IPS-18c (cell line): ENCODE results near the gene CORO2B.

Experiments
- H3K4me3 ChIP-seq: 2 replicates; pipeline ENCODE4 v1.7.0; 2013; ENCODE audit warnings: low read depth, mild to moderate bottlenecking, low read length, moderate library complexity; ENCODE audit not compliant: insufficient read depth
- H3K9me3 ChIP-seq: one replicate; pipeline ENCODE4 v1.6.1; 2013; ENCODE audit warnings: mild to moderate bottlenecking, low read length, moderate library complexity; ENCODE audit not compliant: control insufficient read depth, insufficient read depth

Gene CORO2B

GRCh38 chr15:68683026-68683425, 104.2 kb downstream of the CORO2B start:
- no peaks in the 10 kb centered on the region for H3K9me3 ChIP-seq
- H3K4me3 ChIP-seq = no peak overlapping the region

- H3K4me3 ChIP-seq = no peak overlapping the region
- no peaks in the 10 kb centered on the region for H3K9me3 ChIP-seq
These were observed 104.8 kb downstream of the CORO2B start for GRCh38 chr15:68683551-68683950.

- Histone ChIP-seq H3K9me3 (no peaks in the 10 kb centered on the region), H3K4me3 (no peak overlapping the region)
These were observed 105.7 kb downstream of the CORO2B start for GRCh38 chr15:68684476-68684875.

DNA sequence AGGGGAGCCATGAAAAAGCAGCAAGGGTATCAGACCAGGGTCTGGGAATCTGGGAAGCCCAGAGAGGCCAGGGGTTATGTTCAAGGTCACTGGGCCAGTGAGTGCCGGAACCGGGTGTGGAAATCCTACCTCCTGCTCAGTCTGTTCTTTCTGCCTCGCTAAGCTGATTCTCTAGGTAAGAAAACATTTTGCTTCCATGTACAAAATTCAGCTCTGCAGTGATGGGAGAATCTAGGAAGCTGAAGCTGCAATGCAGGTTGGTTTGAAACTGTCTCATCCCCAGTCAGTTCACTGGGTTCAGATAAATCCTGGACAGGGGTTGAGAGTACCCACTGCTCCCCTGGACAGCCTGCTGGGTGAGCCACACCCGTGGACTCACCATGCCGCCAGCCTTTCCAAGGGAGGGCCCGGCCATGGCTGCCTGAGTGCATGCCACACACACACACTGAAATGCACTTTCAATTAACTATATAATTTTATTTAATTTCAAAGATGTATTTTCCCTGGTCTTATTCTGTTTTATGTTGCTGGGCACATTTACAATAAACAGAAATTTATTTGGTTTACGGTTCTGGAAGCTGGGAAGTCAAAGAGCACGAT, 108.4 kb downstream of the CORO2B start:
- Histone ChIP-seq H3K9me3 (no peaks in the 10 kb centered on the region), H3K4me3 (no peak overlapping the region)

- no peak overlapping the region for H3K4me3 ChIP-seq
- H3K9me3 ChIP-seq = no peaks in the 10 kb centered on the region
These were observed 112.9 kb downstream of the CORO2B start for GRCh38 chr15:68691705-68692104.

DNA sequence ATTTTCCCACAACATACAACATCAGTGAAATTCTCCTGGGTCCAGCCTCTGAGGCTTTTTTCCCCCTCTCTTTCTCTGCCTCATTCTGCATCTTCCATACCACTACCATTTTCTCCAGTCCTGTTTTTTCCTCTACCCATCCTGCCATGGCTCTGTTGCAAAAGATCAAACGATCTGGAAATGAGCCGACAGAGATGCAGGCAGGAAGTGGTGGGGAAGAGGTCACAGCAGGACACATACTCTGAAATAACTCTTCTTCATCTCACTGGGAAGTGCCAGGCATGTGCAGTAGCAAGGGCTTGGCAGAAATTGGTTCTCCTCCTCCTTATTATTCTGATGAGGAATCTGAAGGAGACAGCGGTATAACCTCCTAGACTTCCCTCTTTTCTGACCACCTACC, 114.3 kb downstream of the CORO2B start:
- Histone ChIP-seq H3K9me3 (no peaks in the 10 kb centered on the region), H3K4me3 (no peak overlapping the region)

DNA sequence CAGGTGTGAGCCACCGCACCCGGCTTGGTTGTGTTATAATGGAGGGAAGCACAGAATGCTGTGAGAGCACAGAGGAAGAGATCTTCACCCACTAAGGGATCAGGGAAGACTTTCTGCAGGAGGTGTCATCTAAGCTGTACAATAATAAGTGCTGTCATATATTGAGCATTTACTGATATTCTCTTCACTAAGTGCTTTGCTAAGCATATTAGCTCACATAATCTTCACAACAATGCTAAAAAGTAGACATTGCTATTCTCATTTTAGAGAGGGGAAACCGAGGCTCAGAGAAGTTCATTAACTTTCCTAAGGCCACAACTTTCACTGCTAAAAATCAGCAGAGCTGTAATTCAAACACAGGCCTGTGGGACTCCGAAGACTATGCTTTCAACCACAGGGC, 115.3 kb downstream of the CORO2B start:
- H3K9me3 ChIP-seq = no peaks in the 10 kb centered on the region
- no peak overlapping the region for H3K4me3 ChIP-seq

- Histone ChIP-seq H3K4me3 (no peak overlapping the region), H3K9me3 (no peaks in the 10 kb centered on the region)
These were observed 116.3 kb downstream of the CORO2B start for GRCh38 chr15:68695061-68695595.

DNA sequence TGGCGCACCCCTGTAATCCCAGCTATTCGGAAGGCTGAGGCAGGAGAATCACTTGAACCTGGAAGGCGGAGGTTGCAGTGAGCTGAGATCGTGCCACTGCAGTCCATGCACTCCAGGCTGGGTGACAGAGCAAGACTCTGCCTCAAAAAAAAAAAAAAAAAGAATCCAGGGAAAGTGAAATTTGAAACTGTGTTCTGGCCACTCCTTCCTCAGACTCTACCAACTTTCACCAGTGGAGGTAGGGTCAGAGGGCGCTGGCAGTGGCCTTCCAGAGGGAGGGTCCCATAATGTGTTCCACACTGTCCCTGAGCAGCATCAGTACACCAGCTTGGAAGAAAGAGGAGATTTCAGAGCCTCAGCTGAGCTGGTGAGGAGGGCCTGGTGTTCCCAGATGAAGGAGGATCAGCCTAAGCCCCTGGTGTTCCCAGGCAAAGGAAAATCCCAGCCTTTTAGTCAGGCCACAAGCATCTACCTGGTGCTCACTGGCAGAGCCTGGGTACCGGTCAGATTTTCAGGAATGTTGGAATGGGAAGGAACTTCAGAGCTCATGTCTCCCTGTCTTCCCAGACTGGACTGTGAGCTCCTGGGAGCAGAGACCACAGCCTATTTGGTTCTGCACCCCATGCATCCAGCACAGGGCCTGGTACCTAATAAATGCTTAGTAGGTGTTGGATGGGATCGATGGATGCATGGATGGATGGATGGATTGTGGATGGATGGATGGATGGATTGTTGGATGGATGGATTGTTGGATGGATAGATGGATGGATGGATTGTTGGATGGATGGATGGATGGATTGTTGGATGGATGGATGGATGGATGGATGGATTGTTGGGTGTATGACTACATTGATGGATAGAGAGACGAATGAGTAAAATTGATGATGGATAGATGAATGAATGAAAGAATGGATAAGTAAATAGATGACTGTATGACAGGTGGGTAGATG, 117.9 kb downstream of the CORO2B start:
- H3K4me3 ChIP-seq = no peak overlapping the region
- H3K9me3 ChIP-seq = no peaks in the 10 kb centered on the region

- Histone ChIP-seq H3K4me3 (no peak overlapping the region), H3K9me3 (no peaks in the 10 kb centered on the region)
These were observed 119.2 kb downstream of the CORO2B start for GRCh38 chr15:68697711-68698690.

- no peaks in the 10 kb centered on the region for H3K9me3 ChIP-seq
- H3K4me3 ChIP-seq = no peak overlapping the region
These were observed 119.9 kb downstream of the CORO2B start for GRCh38 chr15:68698708-68699107.

DNA sequence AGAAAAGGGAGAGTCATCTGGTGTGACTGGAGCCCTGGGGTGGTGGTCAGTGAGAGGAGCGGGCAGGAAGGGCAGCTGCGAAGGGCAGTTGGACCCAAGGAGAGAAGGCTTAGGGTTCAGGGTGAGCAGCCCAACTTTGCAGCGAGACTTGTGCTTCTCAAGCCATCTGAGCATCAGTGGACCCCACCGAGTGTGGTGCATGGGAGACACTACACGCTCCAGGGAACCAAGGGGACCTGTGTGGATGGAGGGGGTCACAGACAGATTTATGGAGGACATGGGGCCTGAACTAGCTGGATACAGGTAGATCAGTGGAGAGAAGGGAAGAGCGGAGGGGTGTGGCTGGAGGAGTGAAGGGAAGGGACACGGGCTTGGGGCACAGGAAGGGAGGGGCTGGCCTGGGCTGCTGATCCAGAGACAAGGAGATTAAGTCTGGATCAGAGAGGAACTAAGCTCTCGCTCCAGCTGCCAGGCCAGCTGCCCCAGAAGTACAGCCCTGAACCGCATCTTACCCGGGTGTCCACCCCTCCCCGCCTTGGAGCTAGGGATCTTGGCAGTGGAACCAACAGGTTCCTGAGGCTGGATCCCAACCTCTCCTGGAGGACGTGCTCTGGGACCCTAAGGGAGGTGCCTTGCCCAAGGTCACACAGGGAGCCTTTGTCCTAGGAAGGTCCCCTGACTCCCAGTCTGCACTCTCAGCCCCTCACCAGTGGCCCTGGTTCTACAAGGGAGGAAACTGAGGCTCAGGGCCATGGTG, 120.5 kb downstream of the CORO2B start:
- Histone ChIP-seq H3K9me3 (no peaks in the 10 kb centered on the region), H3K4me3 (no peak overlapping the region)

GRCh38 chr15:68699881-68700454, 121.2 kb downstream of the CORO2B start:
- H3K9me3 ChIP-seq = no peaks in the 10 kb centered on the region
- H3K4me3 ChIP-seq = no peak overlapping the region

DNA sequence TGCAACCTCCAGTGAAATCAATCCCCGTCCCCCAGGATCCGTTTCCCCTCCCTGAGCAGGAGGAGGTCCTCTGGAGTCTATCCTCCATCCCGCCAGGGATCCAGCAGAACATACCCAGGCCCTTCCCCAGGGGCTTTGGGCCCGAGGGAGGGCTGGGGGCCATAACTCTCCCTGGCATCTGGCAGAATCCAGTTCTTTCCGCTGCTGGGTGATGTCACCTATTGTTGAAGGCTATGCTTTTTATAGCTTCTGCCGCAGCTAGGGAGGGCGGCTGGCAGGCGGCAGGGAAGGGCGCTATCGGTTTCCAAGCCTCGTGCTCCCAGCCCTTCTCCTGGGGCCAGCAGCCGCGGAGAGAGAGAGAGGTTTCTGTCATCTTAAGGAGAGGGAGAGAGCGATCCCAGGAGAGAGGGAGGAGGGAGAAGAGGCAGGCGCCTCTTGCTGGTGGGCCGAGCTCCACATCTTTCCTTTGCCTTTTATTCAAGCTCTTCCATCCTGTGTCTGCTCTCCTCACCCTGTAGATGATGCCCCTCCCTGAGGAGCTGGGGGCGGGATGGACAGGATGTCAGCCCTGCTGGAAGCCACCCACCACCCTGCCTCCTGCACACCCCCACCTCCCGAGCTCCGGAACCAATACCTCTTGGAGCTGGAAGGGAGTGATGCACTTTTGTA, 121.8 kb downstream of the CORO2B start:
- no peaks in the 10 kb centered on the region for H3K9me3 ChIP-seq

GRCh38 chr15:68701886-68702285, 123.1 kb downstream of the CORO2B start:
- Histone ChIP-seq H3K9me3 (no peaks in the 10 kb centered on the region), H3K4me3 (no peak overlapping the region)

More for the DNA sequence above, 121.8 kb downstream of the CORO2B start:
- H3K4me3 ChIP-seq = no peak overlapping the region
